ENCODE data around the gene ADAM15.

The ADAM15 gene

DNA sequence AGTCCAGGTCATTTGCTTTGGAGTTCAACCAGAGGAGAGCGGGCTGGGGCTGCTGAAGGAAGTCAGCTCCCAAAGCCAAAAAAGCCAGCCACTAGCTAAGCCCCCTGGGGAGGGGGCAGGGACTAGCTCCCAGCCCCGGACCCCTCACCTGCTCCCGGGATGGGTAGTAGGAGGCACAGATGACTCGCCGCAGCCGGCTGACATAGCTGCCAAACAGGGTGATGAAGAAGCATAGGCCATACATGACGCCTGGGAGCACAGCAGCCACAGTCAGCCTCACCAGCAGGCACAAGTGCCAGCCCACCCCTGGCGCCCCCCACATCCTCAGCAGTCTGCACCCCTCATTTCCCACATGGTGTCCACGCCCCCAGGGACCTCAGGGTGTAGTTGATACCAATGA is 25.0 kb upstream of the ADAM15 start:
- no peak for DNase-seq (ENCODE audit: low spot score)
- TF ChIP-seq, protein P1, sequence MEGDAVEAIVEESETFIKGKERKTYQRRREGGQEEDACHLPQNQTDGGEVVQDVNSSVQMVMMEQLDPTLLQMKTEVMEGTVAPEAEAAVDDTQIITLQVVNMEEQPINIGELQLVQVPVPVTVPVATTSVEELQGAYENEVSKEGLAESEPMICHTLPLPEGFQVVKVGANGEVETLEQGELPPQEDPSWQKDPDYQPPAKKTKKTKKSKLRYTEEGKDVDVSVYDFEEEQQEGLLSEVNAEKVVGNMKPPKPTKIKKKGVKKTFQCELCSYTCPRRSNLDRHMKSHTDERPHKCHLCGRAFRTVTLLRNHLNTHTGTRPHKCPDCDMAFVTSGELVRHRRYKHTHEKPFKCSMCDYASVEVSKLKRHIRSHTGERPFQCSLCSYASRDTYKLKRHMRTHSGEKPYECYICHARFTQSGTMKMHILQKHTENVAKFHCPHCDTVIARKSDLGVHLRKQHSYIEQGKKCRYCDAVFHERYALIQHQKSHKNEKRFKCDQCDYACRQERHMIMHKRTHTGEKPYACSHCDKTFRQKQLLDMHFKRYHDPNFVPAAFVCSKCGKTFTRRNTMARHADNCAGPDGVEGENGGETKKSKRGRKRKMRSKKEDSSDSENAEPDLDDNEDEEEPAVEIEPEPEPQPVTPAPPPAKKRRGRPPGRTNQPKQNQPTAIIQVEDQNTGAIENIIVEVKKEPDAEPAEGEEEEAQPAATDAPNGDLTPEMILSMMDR (IDR thresholded peaks at IDR 0.05; ENCODE audit: extremely low read depth, missing control alignments) = no peak

DNA sequence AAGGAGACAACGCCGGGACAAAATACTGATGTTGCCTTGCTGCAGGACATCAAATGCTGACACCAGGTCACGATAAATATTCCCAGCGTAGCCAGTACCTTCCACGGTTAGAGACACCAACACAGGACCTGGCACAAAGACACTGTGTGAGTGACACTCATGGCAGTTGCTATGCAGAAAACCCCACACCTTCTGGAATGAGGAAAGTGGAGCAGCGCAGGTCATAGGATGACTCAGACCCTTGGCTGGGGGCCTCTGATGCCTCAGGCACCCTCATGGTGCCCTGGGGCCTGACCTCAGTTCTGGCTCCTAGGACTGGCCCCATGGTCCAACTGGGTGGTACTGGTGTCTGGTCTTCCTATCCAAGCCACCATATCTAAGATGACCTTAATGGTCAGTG is 24.5 kb upstream of the ADAM15 start:
- TF ChIP-seq, protein P1 (IDR thresholded peaks at IDR 0.05; ENCODE audit: extremely low read depth, missing control alignments) = no peak

DNA sequence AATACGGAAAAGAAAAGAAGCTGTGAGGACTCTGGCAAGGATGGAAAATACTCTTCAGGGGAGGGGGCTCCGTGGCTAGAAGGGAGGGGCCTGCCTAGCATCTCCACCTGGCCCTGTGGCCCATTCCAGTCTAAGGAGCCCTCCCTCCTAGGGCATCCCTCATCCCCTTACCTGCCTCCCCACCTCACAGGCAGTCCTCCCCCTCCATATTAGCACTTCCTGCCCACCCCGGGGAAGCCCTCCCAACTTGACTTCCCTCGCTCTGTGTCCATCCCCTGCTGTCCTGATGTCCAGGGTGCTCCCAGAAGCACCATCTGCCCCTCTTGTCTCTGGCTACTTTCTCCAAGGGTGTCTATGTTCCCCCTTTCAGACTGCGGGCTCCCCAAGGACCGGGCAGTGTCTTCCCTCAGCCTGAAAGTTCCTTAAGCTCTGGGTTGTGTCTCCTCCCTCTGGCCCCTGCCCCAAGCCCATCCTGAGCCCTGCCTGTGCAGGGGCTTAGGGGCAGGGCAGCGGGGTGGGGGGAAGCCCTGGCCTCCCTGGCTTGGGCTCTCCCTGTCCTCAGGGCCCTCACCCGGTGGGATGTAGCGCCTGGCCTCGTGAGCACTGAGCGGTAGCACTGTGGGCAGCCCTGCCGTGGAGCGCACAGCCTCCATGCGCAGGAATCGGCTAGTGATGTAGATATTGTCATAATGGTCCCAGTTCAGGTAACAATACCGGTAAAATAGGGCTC is 21.4 kb upstream of the ADAM15 start:
- no peak for DNase-seq (ENCODE audit: low spot score)
- TF ChIP-seq, protein P1 (IDR thresholded peaks at IDR 0.05; ENCODE audit: extremely low read depth, missing control alignments) = no peak

More for the DNA sequence above, 24.5 kb upstream of the ADAM15 start:
- no peak for DNase-seq (ENCODE audit: low spot score)

DNA sequence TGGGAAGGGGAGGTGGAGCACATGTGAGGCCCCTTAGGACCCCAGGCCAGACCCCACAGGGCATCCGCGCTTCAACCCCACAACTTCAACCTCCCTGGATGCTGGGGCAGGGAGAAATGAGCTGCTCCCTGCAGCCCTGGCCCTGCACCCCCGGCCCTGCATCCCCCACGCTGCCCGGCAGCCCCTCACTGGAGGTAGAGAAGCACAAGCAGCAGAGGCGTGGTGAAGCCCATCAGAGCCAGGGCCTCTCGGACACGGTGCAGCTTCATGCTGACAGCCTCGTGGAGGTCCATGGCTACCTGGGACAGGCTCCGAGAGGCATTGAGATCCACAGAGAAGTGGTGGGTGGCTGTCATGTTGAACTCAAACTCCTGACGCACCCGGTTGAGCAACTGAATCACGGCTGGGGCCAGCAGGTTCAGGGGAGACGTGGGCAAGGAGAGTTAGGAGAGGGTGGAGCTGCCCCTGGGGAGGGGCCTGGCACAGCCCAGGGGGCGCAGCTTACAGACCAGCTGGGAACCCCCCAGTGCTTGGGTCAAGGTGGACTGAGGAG is 20.8 kb upstream of the ADAM15 start:
- DNase-seq (ENCODE audit: low spot score) = no peak
- TF ChIP-seq, protein P1 (IDR thresholded peaks at IDR 0.05; ENCODE audit: extremely low read depth, missing control alignments) = no peak

DNA sequence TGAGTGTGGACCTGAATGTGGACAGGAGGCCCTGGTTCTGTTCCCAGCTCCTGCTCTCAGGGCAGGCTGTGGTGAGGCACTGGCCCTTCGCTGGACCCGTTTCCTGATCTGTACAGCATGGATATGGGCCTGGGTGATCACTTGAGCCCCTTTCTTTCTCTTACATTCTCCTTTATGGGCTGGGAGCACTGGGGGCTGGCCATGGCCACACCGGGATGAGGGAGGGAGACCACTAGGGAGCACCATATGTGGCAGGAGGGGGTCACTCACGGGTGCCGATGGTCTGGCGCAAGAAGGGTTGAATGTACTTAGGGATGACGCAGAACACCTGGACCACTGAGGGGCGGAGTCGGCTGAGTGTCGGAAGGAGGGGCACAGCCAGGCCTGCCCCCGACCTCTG is 20.2 kb upstream of the ADAM15 start:
- DNase-seq (ENCODE audit: low spot score) = no peak
- TF ChIP-seq, protein P1 (IDR thresholded peaks at IDR 0.05; ENCODE audit: extremely low read depth, missing control alignments) = no peak

DNA sequence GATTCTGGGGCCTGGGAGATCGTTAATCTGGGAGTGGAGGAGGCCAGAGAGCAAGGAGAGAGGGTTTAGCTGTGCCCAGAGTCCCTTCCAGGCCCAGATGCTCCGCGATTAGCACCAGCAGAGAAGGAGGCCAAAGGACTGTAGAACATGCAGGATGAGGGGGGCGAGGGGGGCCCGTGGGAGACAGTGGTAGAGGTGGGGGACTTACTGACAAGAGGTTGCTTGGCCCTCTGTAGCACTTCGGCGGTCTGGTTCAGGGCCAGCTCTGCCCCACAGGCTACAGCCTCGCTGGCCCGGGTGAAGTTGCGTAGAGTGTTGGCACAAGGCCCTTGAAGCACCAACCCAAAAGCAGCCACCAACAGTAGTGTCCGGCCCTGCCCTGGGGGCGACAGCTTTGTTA is 18.2 kb upstream of the ADAM15 start:
- DNase-seq (ENCODE audit: low spot score) = no peak
- TF ChIP-seq, protein P1 (IDR thresholded peaks at IDR 0.05; ENCODE audit: extremely low read depth, missing control alignments) = no peak

DNA sequence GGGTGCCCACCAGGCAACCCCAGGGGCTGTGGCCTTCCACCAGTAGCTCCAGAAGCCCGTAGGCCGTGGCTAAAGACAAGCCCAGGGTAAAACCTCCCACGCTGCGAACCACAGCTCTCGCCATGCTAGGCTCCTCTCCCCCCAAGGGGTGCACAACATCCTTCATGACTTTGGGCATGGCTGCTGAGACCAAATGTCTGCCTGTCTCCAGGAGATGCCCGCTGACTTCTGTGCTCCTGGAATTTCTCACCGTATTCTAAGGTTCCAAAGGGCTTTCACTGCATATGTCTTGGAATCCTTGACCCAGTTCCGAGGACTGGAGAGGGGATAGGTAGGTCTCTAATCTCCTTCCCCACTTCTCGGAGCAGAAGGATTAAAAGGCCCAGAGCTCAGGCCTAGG is 17.6 kb upstream of the ADAM15 start, which contains the start of the genes DCST1 and DCST2:
DCST1 (plus strand) TSS at position 301 of the 400 bp plus-strand sequence. CDS start 213 bp downstream, outside the sequence.
DCST2 (minus strand) TSS at position 258 of the 400 bp plus-strand sequence; CDS start at position 178, 80 bp downstream.
- TF ChIP-seq, protein P1 (IDR thresholded peaks at IDR 0.05; ENCODE audit: extremely low read depth, missing control alignments) = no peak
- DNase-seq (ENCODE audit: low spot score) = no peak
